GM18505 (cell line): ENCODE measurements around the gene WIPF3.

Source experiments
- ATAC-seq: cut with Tn5 transposase; IDR thresholded peaks from one replicate; pipeline ENCODE4 v1.9.1; 2021; ENCODE audit not compliant: unreplicated experiment
- POLR2A ChIP-seq: IDR thresholded peaks from 4 replicates; pipeline ENCODE4 v1.6.1; 2011; ENCODE audit warnings: borderline replicate concordance; ENCODE audit not compliant: insufficient read depth, insufficient read length; ENCODE audit errors: extremely low read depth

WIPF3 gene

DNA sequence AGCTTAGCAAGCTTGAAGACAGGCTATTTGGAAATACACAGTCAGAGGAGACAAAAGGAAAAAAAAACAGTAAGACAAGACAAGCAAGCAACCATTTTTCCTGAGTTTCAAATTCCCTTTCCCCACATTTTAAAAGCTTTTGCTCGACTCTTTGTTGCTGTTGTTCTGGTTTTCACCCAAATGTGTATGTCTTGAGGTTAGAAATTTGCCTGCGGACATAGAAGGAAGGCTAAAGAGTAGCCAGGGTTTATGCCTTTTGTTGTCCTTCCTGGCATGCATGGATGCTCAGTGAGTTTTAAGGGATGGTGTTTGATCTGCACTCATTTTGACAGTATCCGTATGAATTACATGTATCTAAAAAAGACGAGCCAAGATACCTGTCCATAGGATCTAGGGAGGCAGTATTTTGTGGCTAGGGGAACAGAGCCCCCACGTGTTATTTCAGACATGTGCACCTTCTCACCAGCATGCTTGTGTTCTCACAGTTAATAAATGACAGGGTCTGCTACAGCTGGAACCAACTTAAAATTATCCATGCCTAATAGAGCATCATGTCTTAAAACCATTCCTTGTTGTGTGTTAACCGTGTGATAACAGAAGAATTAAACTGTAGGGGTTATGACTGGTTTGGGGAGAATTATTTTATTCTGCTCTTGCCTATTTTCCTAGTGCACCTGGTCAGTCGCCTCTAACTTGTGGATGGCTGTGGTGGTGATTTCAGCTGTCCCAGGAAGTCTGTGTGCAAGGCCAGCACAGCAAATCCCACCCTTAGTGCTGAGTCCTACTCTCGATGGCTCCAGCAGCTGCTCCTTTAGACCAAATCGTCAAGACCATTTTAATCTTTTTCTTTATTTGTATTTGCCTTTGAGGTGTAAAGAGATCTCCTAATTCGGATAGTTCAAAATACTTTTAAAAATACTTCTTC is 9.1 kb downstream of the WIPF3 start:
- ATAC-seq, result no peak
- no peak for TF ChIP-seq POLR2A

DNA sequence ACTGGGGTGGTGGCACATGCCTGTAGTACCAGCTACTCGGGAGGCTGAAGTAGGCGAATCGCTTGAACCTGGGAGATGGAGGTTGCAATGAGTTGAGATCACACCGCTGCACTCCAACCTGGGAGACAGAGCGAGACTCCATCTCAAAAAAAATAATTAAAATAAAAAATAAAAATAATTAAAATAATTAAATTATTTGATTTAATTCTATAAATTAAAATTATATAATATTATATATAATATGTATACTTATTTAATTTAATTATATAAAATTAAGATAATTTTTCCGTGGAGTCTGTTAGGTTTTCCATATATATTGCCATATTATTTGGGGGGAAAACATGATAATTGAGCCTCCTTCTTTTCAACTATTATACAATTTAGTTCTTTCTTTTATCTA is 12.0 kb downstream of the WIPF3 start:
- TF ChIP-seq POLR2A, result no peak
- no peak for ATAC-seq

DNA sequence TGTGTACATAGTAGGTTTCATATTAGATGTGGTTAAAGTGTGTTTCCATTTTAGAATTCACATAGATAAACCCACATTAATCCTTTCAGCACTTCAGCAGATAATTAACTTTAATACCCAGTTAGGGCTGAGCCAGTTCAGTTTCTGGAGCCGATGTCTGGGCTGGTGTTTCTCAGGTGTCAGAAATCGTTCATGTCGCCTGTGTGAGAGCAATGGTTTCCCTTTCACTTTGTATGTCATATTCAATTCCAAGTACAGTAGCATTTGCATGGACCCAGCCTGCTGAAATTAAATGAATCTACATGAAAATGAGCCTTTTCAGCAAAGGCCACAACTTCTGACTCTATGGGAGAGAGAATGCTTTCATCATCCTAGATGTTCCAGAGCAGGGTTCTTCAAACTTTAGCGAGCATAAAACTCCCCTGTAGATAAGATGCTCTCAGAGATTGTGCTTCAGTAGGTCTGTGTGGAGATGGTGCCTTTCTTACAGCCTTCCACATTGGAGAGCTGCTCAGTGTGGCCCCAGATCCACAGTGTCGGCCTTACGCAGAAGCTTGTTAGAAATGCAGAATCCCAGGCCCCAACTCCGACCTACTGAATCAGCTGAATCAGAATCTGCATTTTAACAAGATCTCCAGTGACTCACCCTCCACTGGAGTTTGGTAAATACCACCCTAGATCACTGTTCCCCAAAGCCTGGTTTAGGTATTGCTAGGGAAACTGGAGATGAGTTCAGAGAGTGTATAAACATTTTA is 19.6 kb downstream of the WIPF3 start:
- no peak for ATAC-seq
- TF ChIP-seq POLR2A, result no peak

DNA sequence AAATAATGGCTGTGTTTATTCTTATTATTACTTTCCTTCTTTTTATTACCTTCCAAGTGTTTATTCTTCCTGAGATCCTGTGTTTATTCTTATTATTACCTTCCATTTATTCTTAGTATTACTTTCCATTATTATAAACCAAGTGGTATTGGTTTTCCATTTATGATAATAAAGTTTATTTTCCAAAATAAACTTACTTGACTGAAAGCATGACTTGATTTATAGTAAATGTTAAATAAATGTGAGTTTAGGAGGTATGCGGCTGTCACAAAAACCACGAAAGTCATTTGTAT is 20.2 kb downstream of the WIPF3 start:
- no peak for ATAC-seq
- TF ChIP-seq POLR2A, result no peak

DNA sequence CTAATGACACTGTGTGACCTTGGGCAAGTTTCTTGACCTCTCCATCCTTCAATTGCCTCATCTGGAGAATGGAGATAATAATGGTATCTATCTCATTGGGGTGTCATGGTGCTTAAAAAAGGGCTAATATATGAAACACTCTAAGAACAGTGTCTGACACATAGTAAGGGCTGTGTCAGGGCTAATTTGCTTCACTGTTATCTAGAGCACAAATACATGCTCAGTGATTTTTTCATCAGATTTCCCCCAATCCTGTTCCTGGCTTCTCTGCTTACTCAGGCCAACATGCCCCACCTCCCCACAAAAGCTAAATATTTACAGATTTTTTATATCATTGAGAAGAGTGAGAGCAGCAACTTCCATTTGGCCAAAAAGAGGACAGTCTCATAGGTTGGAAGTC is 20.6 kb downstream of the WIPF3 start:
- TF ChIP-seq POLR2A, result no peak
- ATAC-seq, result no peak

DNA sequence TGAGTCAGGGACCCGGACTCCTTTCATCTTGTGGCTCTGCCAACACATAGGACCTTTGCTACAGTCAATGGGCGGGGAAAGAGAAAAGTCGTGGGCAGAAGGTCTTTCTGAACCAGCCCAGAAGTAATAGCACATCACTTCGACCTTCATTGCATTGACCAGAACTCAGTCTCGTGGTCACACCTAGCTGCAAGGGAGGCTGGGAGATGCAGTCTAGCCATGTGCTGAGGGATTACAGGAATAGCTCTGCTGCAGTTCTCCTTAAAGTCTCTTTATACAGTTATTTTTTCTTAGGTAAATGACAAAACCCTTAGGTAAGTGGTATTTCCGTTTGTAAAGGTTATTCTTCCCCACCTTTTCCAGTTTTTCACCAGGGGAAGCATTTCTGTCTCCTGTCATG is 25.4 kb downstream of the WIPF3 start:
- no peak for ATAC-seq
- no peak for TF ChIP-seq POLR2A

DNA sequence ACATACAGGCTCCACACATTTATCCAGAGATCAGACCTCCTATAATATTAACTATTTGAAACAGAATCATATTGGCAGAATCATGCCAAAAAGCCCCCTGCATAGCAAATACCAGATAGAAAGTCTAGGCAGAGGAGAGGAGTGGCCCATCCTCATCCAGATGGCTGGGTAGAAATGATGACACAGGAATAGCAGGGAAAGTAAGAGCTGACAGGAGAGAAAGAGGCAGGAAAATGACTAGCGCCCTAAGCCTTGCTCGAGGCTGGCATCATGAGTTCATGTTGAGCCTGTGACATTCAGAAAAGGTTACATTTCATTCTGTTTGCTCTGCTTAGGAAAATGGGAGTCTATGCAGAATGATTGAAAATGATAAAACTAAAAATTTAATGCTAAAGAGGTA is 27.6 kb downstream of the WIPF3 start:
- no peak for ATAC-seq
- TF ChIP-seq POLR2A, result no peak

DNA sequence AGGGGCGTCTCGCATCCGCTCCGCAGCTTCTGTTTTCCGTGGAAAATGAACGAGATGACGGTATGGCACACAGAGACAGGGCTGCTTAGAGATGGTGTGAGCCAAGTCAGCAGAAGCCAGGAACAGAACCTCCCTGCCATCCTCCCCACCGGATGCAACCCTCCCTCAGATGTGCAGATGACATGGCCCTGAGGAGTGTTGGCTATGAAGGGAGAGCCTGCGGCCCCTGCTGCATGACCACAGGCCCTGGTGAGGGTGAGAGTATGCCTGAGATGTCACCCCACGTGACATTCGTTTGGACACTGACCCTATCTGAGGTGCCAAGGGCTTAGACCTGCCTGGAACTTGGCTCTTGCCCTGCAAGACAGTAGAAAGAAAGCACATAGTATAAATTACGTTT is 29.4 kb downstream of the WIPF3 start:
- ATAC-seq, result no peak
- TF ChIP-seq POLR2A, result no peak

DNA sequence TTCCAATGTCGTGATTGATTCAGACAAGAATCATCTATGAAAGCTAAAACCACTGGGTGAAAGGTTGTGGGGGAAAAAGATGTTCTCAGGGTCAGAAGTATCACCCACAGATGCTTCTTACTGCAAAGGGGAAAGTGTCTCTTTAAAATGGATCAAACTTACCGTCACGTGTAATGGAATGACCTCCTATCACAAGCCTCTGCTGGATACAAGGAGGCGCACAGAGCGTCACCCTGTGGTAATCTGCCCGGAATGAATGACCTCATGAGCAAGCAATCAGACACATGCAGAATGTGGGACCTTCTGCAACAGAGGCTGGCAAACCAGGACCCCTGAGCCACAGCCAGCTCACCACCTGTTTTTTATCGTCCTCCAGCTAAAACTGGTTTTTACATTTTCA is 33.0 kb downstream of the WIPF3 start:
- no peak for ATAC-seq
- no peak for TF ChIP-seq POLR2A

DNA sequence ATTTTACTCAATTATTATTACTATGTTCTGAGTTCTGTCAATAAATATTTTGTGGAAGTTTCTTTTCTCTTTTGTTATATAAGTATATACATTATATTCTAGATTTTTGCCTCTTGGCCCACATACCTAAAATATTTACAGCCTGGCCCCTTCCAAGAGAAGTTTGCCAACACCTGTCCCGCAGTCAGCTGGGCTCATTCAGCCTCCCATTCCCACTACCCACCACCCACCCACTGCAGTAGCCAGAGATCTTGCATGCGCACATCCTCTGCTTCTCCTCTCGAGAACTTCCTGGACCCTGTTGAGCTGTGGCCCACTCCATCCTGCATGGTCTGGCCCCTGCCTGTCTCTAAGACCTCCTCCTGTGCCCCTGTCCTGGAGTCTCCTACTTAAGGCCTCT is 33.6 kb downstream of the WIPF3 start:
- TF ChIP-seq POLR2A, result no peak
- ATAC-seq, result no peak

DNA sequence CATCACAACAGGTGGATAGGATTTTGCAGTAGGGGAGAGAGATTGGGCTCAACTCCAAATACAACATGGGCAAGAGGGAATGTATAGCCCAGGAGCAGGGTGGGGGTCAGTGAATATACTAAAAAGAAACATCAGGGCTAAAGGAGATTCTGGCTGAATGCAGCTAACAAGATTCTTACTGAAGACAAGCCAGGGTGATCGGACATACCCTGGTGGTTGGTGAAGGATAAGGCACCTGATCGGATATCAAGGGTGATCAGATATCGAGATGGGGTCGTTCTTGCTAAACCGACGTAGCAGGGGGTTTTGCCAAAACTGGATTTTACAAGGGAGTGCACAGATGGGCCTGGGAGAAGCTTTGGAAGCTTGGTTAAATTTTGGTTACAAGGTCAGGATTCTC is 34.4 kb downstream of the WIPF3 start:
- no peak for TF ChIP-seq POLR2A
- ATAC-seq, result no peak

DNA sequence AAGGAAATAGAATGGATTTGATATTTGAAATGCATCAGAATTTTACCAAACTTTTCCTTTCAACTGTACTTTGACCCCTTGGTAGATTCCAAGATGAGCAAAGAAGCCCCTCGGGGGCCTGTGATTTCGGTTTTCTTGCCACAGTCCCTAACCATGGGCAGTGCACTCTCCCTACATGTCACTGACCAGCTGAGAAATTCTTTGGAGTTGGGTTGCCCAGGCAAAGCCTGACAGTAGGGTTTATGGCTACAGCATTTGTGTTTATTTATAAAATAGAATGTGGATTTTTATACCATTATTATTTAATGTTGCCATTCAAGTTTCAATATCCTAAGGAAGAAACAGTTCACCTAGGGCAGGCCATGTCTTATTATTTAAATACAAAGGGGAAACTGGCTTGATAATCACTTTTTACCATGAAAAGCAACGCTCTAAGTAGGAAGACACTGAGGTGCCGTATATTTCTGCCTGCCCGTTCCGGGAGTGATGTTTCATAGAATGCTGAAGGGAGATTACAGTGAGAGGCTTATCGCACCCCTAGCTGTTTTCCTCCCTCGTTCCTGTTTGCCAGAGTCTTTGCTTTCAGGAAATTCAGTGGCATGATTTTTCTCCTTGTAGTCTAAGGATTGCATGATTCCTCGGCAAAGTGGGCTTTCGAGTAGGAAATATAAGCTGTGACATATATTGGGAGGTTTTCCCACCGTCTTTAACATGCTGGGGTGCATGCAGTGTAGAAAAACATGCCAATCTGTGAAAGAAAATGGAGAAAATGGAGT is 35.8 kb downstream of the WIPF3 start:
- no peak for ATAC-seq
- TF ChIP-seq POLR2A, result no peak

DNA sequence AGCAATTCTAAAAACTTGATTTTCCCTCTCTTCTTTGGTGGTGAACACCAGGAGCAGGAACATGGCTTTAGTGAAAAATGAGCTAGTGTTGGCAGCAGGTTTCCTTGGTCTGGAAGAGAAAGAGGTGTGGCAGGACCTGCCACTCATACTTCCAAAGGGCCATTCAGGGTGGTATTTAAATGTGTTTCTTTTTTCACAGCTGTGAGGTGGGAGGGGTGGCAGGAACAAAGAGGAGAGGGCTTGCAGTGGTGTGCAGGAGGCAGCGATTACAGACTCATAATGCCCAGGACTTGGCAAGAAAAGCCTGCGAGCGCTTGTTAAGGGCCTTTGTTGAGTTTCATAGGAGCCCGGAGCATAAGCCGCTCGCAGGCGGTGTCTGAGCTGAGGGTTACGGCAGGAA is 36.8 kb downstream of the WIPF3 start:
- no peak for ATAC-seq

DNA sequence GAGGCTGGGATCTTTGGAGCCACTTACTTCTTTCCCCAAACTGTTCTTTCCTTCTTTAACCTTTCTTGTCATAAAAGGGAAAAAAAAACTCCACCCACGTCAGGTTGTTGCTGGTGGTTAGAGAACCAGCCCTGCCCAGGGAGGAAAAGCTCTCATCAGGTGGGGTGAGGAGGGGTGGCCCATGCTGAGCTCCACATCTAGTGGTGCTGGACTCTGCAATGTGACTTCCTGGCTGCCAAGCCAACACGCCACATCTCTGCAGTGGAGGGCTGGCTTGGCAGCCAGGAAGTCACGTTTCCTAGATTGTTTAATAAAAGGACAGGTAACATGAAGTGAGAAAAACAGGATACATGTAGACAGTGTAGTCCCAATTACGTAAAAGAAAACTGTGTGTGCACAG is 37.4 kb downstream of the WIPF3 start:
- no peak for ATAC-seq
- TF ChIP-seq POLR2A, result no peak

More for the DNA sequence above, 36.8 kb downstream of the WIPF3 start:
- TF ChIP-seq POLR2A, result no peak

DNA sequence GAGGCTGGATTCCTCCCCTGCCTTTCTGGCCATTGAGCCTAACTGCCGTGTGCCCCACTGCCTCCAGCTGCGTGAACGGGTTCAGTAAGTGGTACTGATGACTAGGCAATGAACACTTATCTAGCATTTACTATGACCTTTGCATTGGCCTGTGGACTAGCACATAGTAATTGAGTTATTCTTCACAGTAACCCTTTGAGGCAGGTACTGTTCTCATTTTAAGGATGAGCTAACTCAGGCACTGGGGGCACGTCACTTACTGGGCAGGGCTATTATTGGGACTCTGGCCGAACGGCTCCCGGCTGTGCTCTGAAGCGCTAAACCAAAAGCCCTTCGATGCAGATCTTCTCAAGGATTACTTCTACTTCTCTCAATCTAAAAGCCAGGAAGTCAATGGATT is 38.3 kb downstream of the WIPF3 start:
- ATAC-seq, result no peak

More for the DNA sequence above, 38.3 kb downstream of the WIPF3 start:
- TF ChIP-seq POLR2A, result no peak
